ENCODE measurements around the gene CDC42. TPM values are rescaled to one million over a fixed set of nuclear protein-coding genes. Genes with fewer than 3 reads are reported as not detected.

The CDC42 gene
- total and polyA plus RNA-seq, 9 of the 15 experiments (the other 6 are each of a cell fraction or from before 2014, with no cell fraction given) = 186 to 398 (median 325) TPM

- no peak for TF ChIP-seq CHD7 (IDR thresholded peaks at IDR 0.05; ENCODE audit: low read depth, low read length)
- peak; percentile 79; the same call in 1 of the 2 replicates for TF ChIP-seq ZBTB49 (CRISPR knock-in tag; IDR thresholded peaks at IDR 0.05; ENCODE audit: borderline replicate concordance)
- TF ChIP-seq ETV5 (CRISPR knock-in tag; IDR thresholded peaks at IDR 0.05; ENCODE audit: low read depth) = 0 out of 2 replicates have a peak, but pooled peaks have one; percentile 13
- no peak for TF ChIP-seq HDAC6 (IDR thresholded peaks at IDR 0.05; ENCODE audit: low read depth, low read length)
- no peak for TF ChIP-seq RFX1 (IDR thresholded peaks at IDR 0.05)
- TF ChIP-seq SAFB (IDR thresholded peaks at IDR 0.05; ENCODE audit: borderline replicate concordance, low read depth, low read length) = no peak
- peak in 1 of 2 experiments; percentile 88; a peak in 2 of 4 replicates for TF ChIP-seq ZNF639 (CRISPR knock-in tag; conservative IDR thresholded peaks at IDR 0.05 in 1 of 2, IDR thresholded peaks at IDR 0.05 in 1 of 2)
- TF ChIP-seq ZNF184 (CRISPR knock-in tag; IDR thresholded peaks at IDR 0.05) = no peak
- no peak for TF ChIP-seq RBM22 (IDR thresholded peaks at IDR 0.05; ENCODE audit: low read depth, low read length, poor library complexity, severe bottlenecking)
These were observed 730 bp downstream of the CDC42 start (continued) for GRCh38 chr1:22053017-22053860.
